Measurements from ENCODE around the gene GRK7. TPM values are rescaled to one million over a fixed set of nuclear protein-coding genes. Genes with fewer than 3 reads are reported as not detected.
"Not testable (repeated sequence)": the region's sequence is repeated elsewhere in the genome, so short reads cannot be mapped to it uniquely, and the experiment has no call there.

Gene GRK7
- total RNA-seq, 1 donor from 2014 or later: not detected

GRCh38 chr3:141753399-141753798, 9.8 kb upstream of the GRK7 start:
- intact Hi-C loops (cut with micrococcal nuclease): no loop called here

GRCh38 chr3:141754032-141754431, 9.2 kb upstream of the GRK7 start:
- intact Hi-C loops (cut with micrococcal nuclease): no loop called here

GRCh38 chr3:141762552-141762951, 656 bp upstream of the GRK7 start:
- intact Hi-C loops (cut with micrococcal nuclease): not testable (repeated sequence)

GRCh38 chr3:141764045-141764444, 837 bp downstream of the GRK7 start:
- intact Hi-C loops (cut with micrococcal nuclease): no loop called here

- intact Hi-C loops (cut with micrococcal nuclease): no loop called here
Measured at GRCh38 chr3:141764465-141764864, 1.3 kb downstream of the GRK7 start.

GRCh38 chr3:141764986-141765385, 1.8 kb downstream of the GRK7 start:
- intact Hi-C loops (cut with micrococcal nuclease): no loop called here

- intact Hi-C loops (cut with micrococcal nuclease): loop anchor here (1.0 to 2.0 kb wide), 2 partner anchors 28 to 30 kb away; partner anchors contain the start of gene RNF7
Measured at GRCh38 chr3:141767066-141767465, 3.9 kb downstream of the GRK7 start.

- intact Hi-C loops (cut with micrococcal nuclease): no loop called here
Measured at GRCh38 chr3:141769221-141769894, 6.2 kb downstream of the GRK7 start.

- intact Hi-C loops (cut with micrococcal nuclease): no loop called here
Measured at GRCh38 chr3:141773676-141774075, 10.5 kb downstream of the GRK7 start.

- intact Hi-C loops (cut with micrococcal nuclease): no loop called here
Measured at GRCh38 chr3:141776376-141776775, 13.2 kb downstream of the GRK7 start.

- intact Hi-C loops (cut with micrococcal nuclease): no loop called here
Measured at GRCh38 chr3:141776885-141777284, 13.7 kb downstream of the GRK7 start.

GRCh38 chr3:141777957-141778813, 15.0 kb downstream of the GRK7 start:
- intact Hi-C loops (cut with micrococcal nuclease): no loop called here

GRCh38 chr3:141779667-141780066, 16.5 kb downstream of the GRK7 start:
- intact Hi-C loops (cut with micrococcal nuclease): no loop called here

- intact Hi-C loops (cut with micrococcal nuclease): no loop called here
Measured at GRCh38 chr3:141782386-141782932, 19.3 kb downstream of the GRK7 start.

GRCh38 chr3:141783632-141784031, 20.4 kb downstream of the GRK7 start:
- intact Hi-C loops (cut with micrococcal nuclease): no loop called here

GRCh38 chr3:141784096-141784495, 20.9 kb downstream of the GRK7 start:
- intact Hi-C loops (cut with micrococcal nuclease): no loop called here

- intact Hi-C loops (cut with micrococcal nuclease): no loop called here
Measured at GRCh38 chr3:141784531-141784930, 21.3 kb downstream of the GRK7 start.

- intact Hi-C loops (cut with micrococcal nuclease): no loop called here
Measured at GRCh38 chr3:141788149-141788548, 24.9 kb downstream of the GRK7 start.

- intact Hi-C loops (cut with micrococcal nuclease): not testable (repeated sequence)
Measured at GRCh38 chr3:141788750-141789149, 25.5 kb downstream of the GRK7 start.

GRCh38 chr3:141789281-141789680, 26.1 kb downstream of the GRK7 start:
- intact Hi-C loops (cut with micrococcal nuclease): no loop called here

GRCh38 chr3:141790171-141790570, 27.0 kb downstream of the GRK7 start:
- intact Hi-C loops (cut with micrococcal nuclease): no loop called here

GRCh38 chr3:141792495-141792894, 29.3 kb downstream of the GRK7 start:
- intact Hi-C loops (cut with micrococcal nuclease): no loop called here
